ENCODE results near the gene SH3RF1. TPM values are rescaled to one million over a fixed set of nuclear protein-coding genes. Genes with fewer than 3 reads are reported as not detected.

Gene SH3RF1
- total and polyA plus RNA-seq, 2 experiments from 2014 or later = 7.8 to 12.4 TPM

- peaks cover 87% of the 10 kb centered on the region for H3K79me2 ChIP-seq (replicated peaks; ENCODE audit: insufficient read depth)
- no peaks in the 10 kb centered on the region for H3K9me2 ChIP-seq (ENCODE audit: insufficient read depth)
- TF ChIP-seq ZNF114 (CRISPR knock-in tag; IDR thresholded peaks at IDR 0.05) (no peak), POLR2AphosphoS5 (IDR thresholded peaks at IDR 0.05; ENCODE audit: low read depth) (no peak), CREB1 (CRISPR knock-in tag; IDR thresholded peaks at IDR 0.05; ENCODE audit: low read depth) (no peak), JUNB (IDR thresholded peaks at IDR 0.05; ENCODE audit: unreplicated experiment) (no peak), EZH2 (IDR thresholded peaks at IDR 0.05; ENCODE audit: low read depth, unreplicated experiment) (no peak), ZNF331 (CRISPR knock-in tag; IDR thresholded peaks at IDR 0.05; ENCODE audit: low read depth) (no peak), CTCF (conservative IDR thresholded peaks at IDR 0.05; ENCODE audit: low read depth in 2 of 2) (no peak), NANOG (IDR thresholded peaks at IDR 0.05; ENCODE audit: borderline replicate concordance) (no peak), ZNF462 (CRISPR knock-in tag; IDR thresholded peaks at IDR 0.05) (no peak), EZH2phosphoT487 (IDR thresholded peaks at IDR 0.05; ENCODE audit: unreplicated experiment) (no peak), STAT1 (IDR thresholded peaks at IDR 0.05; ENCODE audit: unreplicated experiment) (no peak)
- TF ChIP-seq, protein P1, sequence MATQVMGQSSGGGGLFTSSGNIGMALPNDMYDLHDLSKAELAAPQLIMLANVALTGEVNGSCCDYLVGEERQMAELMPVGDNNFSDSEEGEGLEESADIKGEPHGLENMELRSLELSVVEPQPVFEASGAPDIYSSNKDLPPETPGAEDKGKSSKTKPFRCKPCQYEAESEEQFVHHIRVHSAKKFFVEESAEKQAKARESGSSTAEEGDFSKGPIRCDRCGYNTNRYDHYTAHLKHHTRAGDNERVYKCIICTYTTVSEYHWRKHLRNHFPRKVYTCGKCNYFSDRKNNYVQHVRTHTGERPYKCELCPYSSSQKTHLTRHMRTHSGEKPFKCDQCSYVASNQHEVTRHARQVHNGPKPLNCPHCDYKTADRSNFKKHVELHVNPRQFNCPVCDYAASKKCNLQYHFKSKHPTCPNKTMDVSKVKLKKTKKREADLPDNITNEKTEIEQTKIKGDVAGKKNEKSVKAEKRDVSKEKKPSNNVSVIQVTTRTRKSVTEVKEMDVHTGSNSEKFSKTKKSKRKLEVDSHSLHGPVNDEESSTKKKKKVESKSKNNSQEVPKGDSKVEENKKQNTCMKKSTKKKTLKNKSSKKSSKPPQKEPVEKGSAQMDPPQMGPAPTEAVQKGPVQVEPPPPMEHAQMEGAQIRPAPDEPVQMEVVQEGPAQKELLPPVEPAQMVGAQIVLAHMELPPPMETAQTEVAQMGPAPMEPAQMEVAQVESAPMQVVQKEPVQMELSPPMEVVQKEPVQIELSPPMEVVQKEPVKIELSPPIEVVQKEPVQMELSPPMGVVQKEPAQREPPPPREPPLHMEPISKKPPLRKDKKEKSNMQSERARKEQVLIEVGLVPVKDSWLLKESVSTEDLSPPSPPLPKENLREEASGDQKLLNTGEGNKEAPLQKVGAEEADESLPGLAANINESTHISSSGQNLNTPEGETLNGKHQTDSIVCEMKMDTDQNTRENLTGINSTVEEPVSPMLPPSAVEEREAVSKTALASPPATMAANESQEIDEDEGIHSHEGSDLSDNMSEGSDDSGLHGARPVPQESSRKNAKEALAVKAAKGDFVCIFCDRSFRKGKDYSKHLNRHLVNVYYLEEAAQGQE (IDR thresholded peaks at IDR 0.05; ENCODE audit: unreplicated experiment) = no peak
- TF ChIP-seq, protein P2, sequence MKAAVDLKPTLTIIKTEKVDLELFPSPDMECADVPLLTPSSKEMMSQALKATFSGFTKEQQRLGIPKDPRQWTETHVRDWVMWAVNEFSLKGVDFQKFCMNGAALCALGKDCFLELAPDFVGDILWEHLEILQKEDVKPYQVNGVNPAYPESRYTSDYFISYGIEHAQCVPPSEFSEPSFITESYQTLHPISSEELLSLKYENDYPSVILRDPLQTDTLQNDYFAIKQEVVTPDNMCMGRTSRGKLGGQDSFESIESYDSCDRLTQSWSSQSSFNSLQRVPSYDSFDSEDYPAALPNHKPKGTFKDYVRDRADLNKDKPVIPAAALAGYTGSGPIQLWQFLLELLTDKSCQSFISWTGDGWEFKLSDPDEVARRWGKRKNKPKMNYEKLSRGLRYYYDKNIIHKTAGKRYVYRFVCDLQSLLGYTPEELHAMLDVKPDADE (IDR thresholded peaks at IDR 0.05) = no peak
- ATAC-seq (no peak), DNase-seq (ENCODE audit: low spot score) (no peak)
- H2AFZ ChIP-seq = no peak overlapping the region
- H3K36me3 ChIP-seq (ENCODE audit: insufficient read depth) = no peaks in the 10 kb centered on the region
- H3K4me2 ChIP-seq = no peak overlapping the region
- Mint-ChIP-seq H3K4me3 (no peak overlapping the region), H3K4me1 (peaks cover 15% of the 10 kb centered on the region; the same call in 2 of the 3 replicates), H3K9me3 (no peaks in the 10 kb centered on the region), H3K27ac (no peak overlapping the region; the same call in 1 of the 2 replicates), H3K27me3 (ENCODE audit: insufficient read depth, low read depth, poor library complexity) (peaks cover 2% of the 10 kb centered on the region), H3K36me3 (ENCODE audit: low read depth) (no peaks in the 10 kb centered on the region)
- no peaks in the 10 kb centered on the region for H3F3A ChIP-seq (replicated peaks; ENCODE audit: low read depth)
- no peaks in the 10 kb centered on the region for H3K27me3 ChIP-seq (ENCODE audit: insufficient read depth)
- 0 out of 2 replicates have a peak overlapping the region, but pooled peaks have one; percentile 1 for H3K27ac ChIP-seq (ENCODE audit: low read depth)
- H3K4me3 ChIP-seq = no peak overlapping the region
- peaks cover 13% of the 10 kb centered on the region; the same call in 1 of the 2 replicates for H4K20me1 ChIP-seq (replicated peaks; ENCODE audit: insufficient read depth)
- peaks cover 5% of the 10 kb centered on the region; the same call in 1 of the 2 replicates for H3K4me1 ChIP-seq (ENCODE audit: insufficient read depth)
These were observed 34.7 kb downstream of the SH3RF1 start for GRCh38 chr4:169236078-169236477.

All from GM23338 (cell line).